GM18861 (cell line): Measurements from ENCODE around the gene KRTAP19-6.
"Not testable (repeated sequence)": the region's sequence is repeated elsewhere in the genome, so short reads cannot be mapped to it uniquely, and the experiment has no call there.

ENCODE experiments used
- ATAC-seq: cut with Tn5 transposase; IDR thresholded peaks from one replicate; pipeline ENCODE4 v1.9.1; 2021; ENCODE audit not compliant: unreplicated experiment

KRTAP19-6 gene, protein sequence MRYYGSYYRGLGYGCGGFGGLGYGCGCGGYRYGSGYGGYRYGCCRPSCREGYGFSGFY

GRCh38 chr21:30541764-30542163 is at the start of gene KRTAP19-6:
Gene KRTAP19-6, minus strand, starts transcription at chr21:30541864. Its CDS starts 31 bp downstream, at chr21:30541833.
- ATAC-seq: no peak

DNA sequence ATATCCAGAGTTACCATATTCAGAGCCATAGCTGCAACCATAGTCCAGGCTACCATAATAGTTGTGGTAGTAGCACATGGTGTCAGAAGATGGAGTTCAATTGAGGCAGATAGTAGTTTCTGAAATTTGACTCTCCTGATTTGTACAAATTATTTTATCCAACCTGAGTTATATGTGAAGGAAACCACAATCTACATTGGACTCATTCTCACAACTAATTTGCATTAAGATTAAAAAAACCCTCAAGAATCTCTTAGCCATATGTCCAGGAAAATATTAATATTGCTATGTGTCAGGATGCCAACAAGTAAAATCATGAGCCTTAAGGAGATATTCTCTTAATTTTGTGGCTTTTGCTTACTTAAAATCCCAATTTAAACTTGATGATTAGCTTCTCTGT is 48.6 kb upstream of the KRTAP19-6 start, which contains the start of gene KRTAP22-2:
Gene KRTAP22-2 (minus strand): TSS at position 101 of the 400 bp plus-strand sequence.
- ATAC-seq: no peak

DNA sequence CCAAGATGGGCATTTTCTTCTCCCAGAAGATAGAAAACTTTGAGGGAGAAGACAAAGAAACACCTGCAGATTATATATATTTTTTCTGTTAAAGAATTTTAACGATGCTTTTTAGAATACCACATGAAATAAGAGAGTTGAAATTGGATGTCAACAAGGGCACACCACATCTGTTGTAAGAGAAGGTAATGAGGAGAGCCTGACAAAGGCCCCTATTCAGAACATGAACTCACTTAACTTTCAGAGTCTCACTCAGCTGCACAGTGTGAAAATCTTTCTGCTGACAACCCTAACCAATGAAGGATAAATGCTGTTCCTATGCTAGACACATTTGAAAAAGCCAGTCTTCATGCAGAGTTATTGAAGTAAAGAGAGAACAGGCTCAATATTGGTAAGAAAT is 41.2 kb upstream of the KRTAP19-6 start:
- no peak for ATAC-seq

- no peak for ATAC-seq
Observed at GRCh38 chr21:30580132-30580531, 38.5 kb upstream of the KRTAP19-6 start.

GRCh38 chr21:30579346-30579745 is 37.7 kb upstream of the KRTAP19-6 start:
- no peak for ATAC-seq

- ATAC-seq: no peak
Observed at GRCh38 chr21:30577766-30578165, 36.1 kb upstream of the KRTAP19-6 start.

- no peak for ATAC-seq
Observed at GRCh38 chr21:30567617-30568016, 26.0 kb upstream of the KRTAP19-6 start.

GRCh38 chr21:30563630-30564029 is 22.0 kb upstream of the KRTAP19-6 start:
- no peak for ATAC-seq

DNA sequence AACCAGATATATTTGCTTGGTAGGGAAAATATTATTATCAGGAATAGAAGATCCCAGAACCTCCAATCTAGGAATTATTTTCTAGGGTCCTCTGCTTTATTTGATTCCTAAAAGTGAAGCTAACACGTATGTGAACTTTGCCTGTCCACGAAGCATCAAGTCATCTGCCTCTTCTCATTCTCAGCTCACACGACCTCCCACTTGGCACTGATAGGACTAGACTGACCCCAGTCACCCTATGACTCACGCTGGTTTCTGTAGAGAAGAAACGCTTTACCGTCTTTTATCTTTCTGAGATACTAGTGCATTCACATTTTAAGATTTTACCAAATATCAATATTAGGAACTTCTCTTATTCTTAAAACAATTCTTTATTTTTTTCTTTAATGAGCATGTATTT is 21.4 kb upstream of the KRTAP19-6 start:
- ATAC-seq: no peak

DNA sequence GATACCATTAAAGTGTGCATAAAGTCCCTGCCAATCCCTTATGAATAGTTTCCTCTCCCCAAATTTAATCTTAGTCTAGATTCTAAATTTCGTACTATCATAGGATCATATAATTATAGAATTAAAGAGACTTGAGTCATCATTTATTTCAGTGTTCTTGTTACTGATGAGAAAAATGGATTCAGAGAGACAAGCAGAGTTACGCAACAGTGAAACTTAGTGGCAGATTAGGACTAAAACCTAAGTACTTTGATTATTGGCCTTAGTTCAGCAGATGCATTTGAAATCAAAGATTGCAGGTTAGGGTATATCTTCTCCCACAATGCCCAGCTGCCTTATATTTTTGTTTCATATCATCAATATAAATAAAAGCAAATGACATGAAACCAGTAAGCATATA is 20.3 kb upstream of the KRTAP19-6 start:
- no peak for ATAC-seq

DNA sequence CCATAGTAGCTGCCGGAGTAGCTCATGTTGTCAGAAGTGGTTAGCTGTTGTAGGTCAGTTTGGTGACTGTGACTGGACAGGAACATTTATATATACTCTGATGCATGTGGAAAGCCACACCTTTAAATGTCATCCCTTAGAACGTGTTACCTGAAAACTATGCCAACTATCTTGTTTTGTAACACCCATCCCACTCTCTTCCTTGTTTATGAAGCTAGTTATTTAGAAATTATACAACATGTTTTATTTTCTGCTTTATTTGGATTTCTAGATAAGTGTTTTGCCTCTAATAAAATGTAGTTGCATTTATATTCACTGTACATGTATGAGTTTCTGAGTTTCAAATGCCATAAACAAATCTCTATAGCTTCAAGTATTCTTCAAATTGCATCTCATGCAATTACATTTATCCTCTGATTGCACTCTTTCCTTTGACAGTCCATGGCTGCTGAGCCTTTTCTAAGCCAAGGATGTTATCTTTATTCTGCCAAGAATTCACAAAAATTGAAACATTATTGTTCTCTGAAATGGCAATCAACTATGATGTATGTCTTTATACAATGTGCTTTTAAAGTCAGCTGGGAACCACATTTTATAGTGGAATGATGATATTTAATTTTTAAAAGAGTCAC is 19.7 kb upstream of the KRTAP19-6 start, which contains the start of gene KRTAP19-7:
Gene KRTAP19-7 (minus strand): TSS at position 51 of the 632 bp plus-strand sequence. CDS start 25 bp downstream, at position 26.
- ATAC-seq: no peak

GRCh38 chr21:30555095-30555494 is 13.4 kb upstream of the KRTAP19-6 start:
- ATAC-seq: no peak

- no peak for ATAC-seq
Observed at GRCh38 chr21:30552782-30553181, 11.1 kb upstream of the KRTAP19-6 start.

- no peak for ATAC-seq
Observed at GRCh38 chr21:30518876-30519275, 22.8 kb downstream of the KRTAP19-6 start.

DNA sequence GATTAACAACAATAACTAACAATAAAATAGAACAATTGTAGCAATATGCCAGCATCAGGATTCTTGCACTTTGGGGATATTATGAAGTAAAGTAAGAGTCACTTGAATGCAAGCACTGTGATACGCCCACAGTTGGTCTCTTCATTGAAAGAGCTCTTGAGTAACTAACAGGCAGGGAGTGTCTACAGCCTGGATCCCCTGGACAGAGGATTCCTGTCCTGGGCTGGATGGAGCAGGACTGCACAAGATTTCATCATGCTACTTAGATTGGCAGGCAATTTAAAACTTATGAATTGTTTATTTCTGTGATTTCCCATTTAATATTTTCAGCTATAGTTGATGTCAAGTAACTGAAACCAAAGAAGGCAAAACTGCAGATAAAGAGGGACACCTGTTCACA is 26.0 kb downstream of the KRTAP19-6 start:
- ATAC-seq: no peak

GRCh38 chr21:30505621-30506205 is 36.0 kb downstream of the KRTAP19-6 start:
- not testable (repeated sequence) for ATAC-seq

- no peak for ATAC-seq
Observed at GRCh38 chr21:30502041-30502440, 39.6 kb downstream of the KRTAP19-6 start, which contains the start of gene KRTAP19-5. Gene KRTAP19-5, minus strand, starts transcription at chr21:30502141. Its CDS starts 51 bp downstream, at chr21:30502090.

- no peak for ATAC-seq
Observed at GRCh38 chr21:30497065-30497464, 44.6 kb downstream of the KRTAP19-6 start, which contains the start of gene KRTAP19-4. Gene KRTAP19-4, minus strand, starts transcription at chr21:30497165. Its CDS starts 55 bp downstream, at chr21:30497110.

GRCh38 chr21:30491963-30492428 is 49.7 kb downstream of the KRTAP19-6 start, which contains the start of gene KRTAP19-3:
Gene KRTAP19-3, minus strand, starts transcription at chr21:30492013. Its CDS starts 56 bp downstream, at chr21:30491957.
- no peak for ATAC-seq
